Measurements from ENCODE around the gene FAS. TPM values are rescaled to one million over a fixed set of nuclear protein-coding genes. Genes with fewer than 3 reads are reported as not detected.
A peak's percentile ranks its signal among the peaks of the same experiment; 100 is the strongest.

The FAS gene
- polyA plus RNA-seq, 3 donors: 9.3 to 9.7 (median 9.5) TPM

DNA sequence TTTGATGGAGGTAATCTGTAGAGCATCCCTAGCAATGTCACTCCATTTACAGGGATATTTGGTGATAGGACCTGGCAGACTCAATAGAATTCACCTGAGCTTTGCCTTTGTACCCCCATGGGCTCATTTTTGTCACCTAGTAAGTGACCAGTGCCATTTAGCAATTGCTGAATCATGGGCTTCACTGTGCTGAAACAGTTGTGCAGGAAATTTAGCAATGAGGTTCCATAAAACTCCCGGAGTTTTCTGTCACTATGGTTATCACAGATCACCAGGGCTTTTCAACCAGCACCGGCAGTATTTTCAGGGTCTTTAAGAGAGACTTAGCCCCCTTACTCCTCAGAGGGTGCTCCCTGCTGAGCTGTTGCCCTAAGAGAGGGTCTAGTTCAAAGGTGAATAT lies 40.2 kb downstream of the FAS start:
- no peak for DNase-seq

- DNase-seq: peak; percentile 4
Observed at GRCh38 chr10:89032141-89032891, 41.7 kb downstream of the FAS start.

GRCh38 chr10:89035461-89035860 lies 44.9 kb downstream of the FAS start:
- no peak for DNase-seq

GRCh38 chr10:89037096-89037495 lies 46.5 kb downstream of the FAS start:
- no peak for DNase-seq

GRCh38 chr10:89042562-89042961 lies 52.0 kb downstream of the FAS start:
- no peak for DNase-seq

GRCh38 chr10:89043052-89043451 lies 52.5 kb downstream of the FAS start:
- DNase-seq: no peak

DNA sequence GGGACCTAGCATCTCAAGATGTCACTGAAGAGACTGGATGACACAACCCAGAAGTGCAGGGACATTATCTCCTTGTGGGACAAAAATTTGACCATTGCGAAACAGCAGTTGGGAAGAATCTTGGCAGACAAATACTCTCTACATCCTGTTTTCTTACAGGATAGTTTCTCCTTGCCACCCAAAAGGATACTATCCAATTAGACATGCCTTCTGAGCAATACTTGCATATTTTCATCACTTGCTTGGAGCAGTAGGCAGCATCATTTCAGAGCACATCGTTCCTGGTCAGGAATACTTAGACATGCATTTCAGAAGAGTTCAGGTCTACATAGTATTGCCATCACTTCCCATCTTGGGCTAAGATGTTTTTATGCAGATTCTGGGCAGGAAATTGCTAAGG lies 56.8 kb downstream of the FAS start:
- no peak for DNase-seq

- DNase-seq: no peak
Observed at GRCh38 chr10:89051593-89051992, 61.0 kb downstream of the FAS start.

DNA sequence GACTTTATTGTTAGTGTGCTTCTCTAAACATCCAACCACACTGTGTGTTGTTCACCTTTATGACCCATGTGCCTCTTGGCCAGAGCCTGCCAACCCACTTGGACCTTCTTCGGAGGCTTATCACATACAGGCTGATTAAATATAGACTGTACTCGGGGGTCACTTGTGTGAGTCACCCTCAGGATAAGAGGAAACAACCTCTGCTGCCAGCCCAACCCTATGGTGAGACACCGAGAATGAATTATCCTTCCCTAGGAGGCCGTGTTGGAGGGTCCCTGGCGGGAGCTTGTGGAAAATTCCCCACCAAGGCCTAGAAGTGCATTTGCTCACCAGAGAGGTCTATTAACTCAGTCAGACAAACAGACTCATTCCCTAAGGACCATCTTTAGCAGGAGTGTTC lies 63.0 kb downstream of the FAS start:
- no peak for DNase-seq

GRCh38 chr10:89055159-89055558 lies 64.6 kb downstream of the FAS start:
- DNase-seq: no peak

DNA sequence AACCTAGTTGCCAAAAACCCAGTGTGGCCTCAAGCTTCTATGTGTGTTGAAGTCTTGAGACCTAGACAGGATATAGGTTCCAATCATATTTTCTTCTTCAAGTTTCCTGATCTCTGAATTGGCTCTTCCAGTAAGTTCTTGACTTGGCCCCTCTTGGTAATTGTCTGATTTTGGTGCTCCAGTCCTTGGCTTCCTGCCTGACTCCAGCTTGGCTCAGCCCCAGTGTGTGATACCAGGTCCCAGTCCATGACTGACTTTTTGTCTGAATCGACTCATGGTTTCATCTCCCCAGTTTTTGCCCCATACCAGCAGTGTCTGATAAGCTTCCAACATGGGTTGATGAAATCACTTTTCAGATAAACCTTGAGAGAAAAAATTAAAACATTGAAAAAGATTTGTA lies 72.3 kb downstream of the FAS start:
- no peak for DNase-seq

DNA sequence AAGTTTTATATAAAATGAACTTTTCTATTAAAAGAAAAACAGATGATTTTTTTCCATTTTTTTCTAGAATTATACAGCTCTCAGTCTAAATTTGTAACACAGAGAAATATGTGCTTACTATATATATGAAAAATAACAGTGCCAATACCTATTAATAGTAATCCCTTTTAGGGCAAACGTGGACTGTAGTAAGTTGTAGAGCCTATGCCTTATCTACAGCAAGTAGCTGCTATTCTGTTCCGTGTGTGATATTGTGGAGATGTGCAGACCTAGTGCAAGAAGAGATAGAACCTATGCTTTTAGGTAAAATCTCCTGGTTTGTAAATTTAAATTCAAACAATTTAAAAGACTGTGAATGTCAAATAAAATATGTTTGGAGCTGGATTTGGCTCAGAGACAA lies 72.9 kb downstream of the FAS start:
- no peak for DNase-seq

GRCh38 chr10:89064748-89065147 lies 74.2 kb downstream of the FAS start:
- DNase-seq: no peak

Other genes with a start within 250 kb of the FAS start
- not detected for gene LIPN, start 230.8 kb upstream of the FAS start, polyA plus RNA-seq (ENCODE audit: insufficient read length in 3 of 3)
- gene LIPM, start 188.1 kb upstream of the FAS start, polyA plus RNA-seq (ENCODE audit: insufficient read length in 3 of 3): not detected
- gene ANKRD22, start 139.0 kb upstream of the FAS start, polyA plus RNA-seq (ENCODE audit: insufficient read length in 3 of 3): under 1 TPM; 0.28 to 0.41 (median 0.29) TPM
- gene STAMBPL1, start 110.6 kb upstream of the FAS start, polyA plus RNA-seq (ENCODE audit: insufficient read length in 3 of 3): 1 to 10 TPM; 1.4 to 2.0 (median 1.5) TPM
- 100 to 1,000 TPM; 106 to 188 (median 146) TPM for gene ACTA2, start 38.0 kb upstream of the FAS start, polyA plus RNA-seq (ENCODE audit: insufficient read length in 3 of 3)
- under 1 TPM in 2 of 3 donors, not detected in 1; 0.13 to 0.21 TPM for gene CH25H, start 216.5 kb downstream of the FAS start, polyA plus RNA-seq (ENCODE audit: insufficient read length in 3 of 3)